Ascending aorta (tissue), 2 donors: ENCODE data around the gene USP5. TPM values are rescaled to one million over a fixed set of nuclear protein-coding genes. Genes with fewer than 3 reads are reported as not detected.
A peak's percentile ranks its signal among the peaks of the same experiment; 100 is the strongest.

ENCODE experiments used
- DNase-seq, 2 donors: peaks; one replicate each; pipeline ENCODE4 v3.0.0-alpha.2; 2019; ENCODE audit warnings: low spot score in 2 of 2
- H3K27ac ChIP-seq, 2 donors: fragments of 200-600 bp; sonication (generic); one replicate each; pipeline ENCODE4 v1.5.1; 2016 to 2017; ENCODE audit warnings: mild to moderate bottlenecking in 1 of 2
- H3K27me3 ChIP-seq: fragments of 200-600 bp; sonication (generic); one replicate; pipeline ENCODE4 v1.5.1; 2017
- H3K36me3 ChIP-seq, 2 donors: fragments of 200-600 bp; sonication (generic); one replicate each; pipeline ENCODE4 v1.5.1; 2016
- H3K4me1 ChIP-seq, 2 donors: fragments of 200-600 bp; sonication (generic); one replicate each; pipeline ENCODE4 v1.5.1; 2016 to 2017; ENCODE audit warnings: mild to moderate bottlenecking in 1 of 2
- H3K4me3 ChIP-seq, 2 donors: fragments of 200-600 bp; sonication (generic); one replicate each; pipeline ENCODE4 v1.5.1; 2016 to 2017; ENCODE audit warnings: mild to moderate bottlenecking in 1 of 2
- H3K9me3 ChIP-seq, 2 donors: fragments of 200-600 bp; sonication (generic); one replicate each; pipeline ENCODE4 v1.5.1; 2016
- intact Hi-C: fragments of 100-400 bp; cut with DNase I; formaldehyde crosslinking; loops from one replicate; pipeline ENCODE4 v1.15.1; 2023
- total RNA-seq: library from RNA; depleted of rRNA; stranded (reverse); fragments of >200 nt; gene quantifications from one replicate; pipeline ENCODE4 v1.1.0, GENCODE V29; 2016
- TF ChIP-seq, protein P1 (sequence below), 3 experiments: fragments of 200-600 bp in 2 of 3; fragments of 450-650 bp in 1 of 3; sonication (generic) in 2 of 3; IDR thresholded peaks; one replicate each; pipeline ENCODE4 v1.5.1; 2016 to 2019; ENCODE audit warnings: antibody characterized with exemption in 3 of 3, mild to moderate bottlenecking in 1 of 3, moderate library complexity in 1 of 3

The USP5 gene
- total RNA-seq, 1 donor from 2014 or later: 46.2 TPM

DNA sequence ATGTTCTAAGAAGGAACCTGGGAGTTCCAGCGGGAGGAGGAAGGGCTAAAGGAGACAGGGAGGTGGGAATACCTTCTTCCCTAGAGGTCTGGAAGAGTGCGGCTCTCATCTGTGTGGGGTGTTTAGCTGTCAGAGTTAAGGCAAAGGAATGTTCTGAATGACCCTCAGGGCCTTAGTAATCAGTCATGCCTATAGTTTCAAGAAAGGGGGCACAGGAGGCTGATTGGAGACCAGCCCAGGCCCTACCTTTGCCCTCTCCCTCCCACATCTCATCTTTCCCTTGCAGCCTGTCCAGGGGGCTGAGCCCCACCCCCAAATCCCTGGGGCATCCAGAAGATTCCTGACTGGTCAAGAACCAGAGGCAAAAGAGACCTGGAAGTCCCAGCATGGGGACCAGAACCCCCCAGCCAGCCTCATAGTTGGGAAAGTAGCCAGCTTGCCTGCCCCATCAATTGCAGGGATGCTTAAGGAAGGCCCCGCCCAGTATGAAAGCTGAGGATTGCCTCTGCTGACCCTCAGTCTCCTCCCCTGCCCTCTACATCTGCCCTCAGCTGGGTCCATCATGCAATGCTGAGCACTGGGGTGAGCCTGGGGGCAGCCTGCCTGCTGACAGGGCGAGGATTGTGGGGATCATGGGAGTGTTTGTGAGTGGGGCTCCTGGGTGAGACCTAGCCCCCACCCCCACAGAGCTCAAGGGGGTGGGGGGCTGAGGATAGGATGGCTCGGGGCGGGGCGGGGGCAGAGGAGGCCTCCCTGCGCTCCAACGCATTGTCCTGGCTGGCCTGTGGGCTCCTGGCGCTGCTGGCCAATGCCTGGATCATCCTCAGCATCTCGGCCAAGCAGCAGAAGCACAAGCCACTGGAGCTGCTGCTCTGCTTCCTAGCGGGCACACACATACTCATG is 28.5 kb upstream of the USP5 start:
- no peak overlapping the region for H3K4me3 ChIP-seq
- TF ChIP-seq, protein P1, sequence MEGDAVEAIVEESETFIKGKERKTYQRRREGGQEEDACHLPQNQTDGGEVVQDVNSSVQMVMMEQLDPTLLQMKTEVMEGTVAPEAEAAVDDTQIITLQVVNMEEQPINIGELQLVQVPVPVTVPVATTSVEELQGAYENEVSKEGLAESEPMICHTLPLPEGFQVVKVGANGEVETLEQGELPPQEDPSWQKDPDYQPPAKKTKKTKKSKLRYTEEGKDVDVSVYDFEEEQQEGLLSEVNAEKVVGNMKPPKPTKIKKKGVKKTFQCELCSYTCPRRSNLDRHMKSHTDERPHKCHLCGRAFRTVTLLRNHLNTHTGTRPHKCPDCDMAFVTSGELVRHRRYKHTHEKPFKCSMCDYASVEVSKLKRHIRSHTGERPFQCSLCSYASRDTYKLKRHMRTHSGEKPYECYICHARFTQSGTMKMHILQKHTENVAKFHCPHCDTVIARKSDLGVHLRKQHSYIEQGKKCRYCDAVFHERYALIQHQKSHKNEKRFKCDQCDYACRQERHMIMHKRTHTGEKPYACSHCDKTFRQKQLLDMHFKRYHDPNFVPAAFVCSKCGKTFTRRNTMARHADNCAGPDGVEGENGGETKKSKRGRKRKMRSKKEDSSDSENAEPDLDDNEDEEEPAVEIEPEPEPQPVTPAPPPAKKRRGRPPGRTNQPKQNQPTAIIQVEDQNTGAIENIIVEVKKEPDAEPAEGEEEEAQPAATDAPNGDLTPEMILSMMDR (IDR thresholded peaks at IDR 0.05): no peak
- H3K27me3 ChIP-seq: peaks cover 7% of the 10 kb centered on the region
- DNase-seq: no peak
- H3K27ac ChIP-seq: no peak overlapping the region
- no peaks in the 10 kb centered on the region for H3K9me3 ChIP-seq
- peaks cover 3 to 23% of the 10 kb centered on the region in 2 donors for H3K4me1 ChIP-seq
- H3K36me3 ChIP-seq: no peaks in the 10 kb centered on the region
- intact Hi-C loops: loop anchor here (2.0 kb wide), 1 partner anchor 45 kb away; no protein-coding TSS in a partner anchor

DNA sequence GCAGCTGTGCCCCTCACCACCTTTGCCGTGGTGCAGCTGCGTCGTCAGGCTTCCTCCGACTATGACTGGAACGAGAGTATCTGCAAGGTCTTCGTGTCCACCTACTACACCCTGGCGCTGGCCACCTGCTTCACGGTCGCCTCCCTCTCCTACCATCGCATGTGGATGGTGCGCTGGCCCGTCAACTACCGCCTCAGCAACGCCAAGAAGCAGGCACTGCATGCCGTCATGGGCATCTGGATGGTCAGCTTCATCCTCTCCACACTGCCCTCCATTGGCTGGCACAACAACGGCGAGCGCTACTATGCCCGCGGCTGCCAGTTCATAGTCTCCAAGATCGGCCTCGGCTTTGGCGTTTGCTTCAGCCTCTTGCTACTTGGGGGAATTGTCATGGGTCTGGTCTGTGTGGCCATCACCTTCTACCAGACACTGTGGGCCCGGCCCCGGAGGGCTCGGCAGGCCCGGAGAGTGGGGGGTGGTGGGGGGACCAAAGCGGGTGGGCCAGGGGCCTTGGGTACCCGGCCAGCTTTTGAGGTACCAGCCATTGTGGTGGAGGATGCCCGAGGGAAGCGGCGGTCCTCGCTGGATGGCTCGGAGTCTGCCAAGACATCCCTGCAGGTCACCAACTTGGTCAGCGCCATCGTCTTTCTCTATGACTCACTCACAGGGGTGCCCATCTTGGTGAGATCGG is 27.7 kb upstream of the USP5 start:
- intact Hi-C loops: loop anchor here (2.0 kb wide), 1 partner anchor 45 kb away; no protein-coding TSS in a partner anchor
- Histone ChIP-seq H3K9me3 (no peaks in the 10 kb centered on the region), H3K36me3 (no peaks in the 10 kb centered on the region), H3K4me3 (no peak overlapping the region), H3K4me1 (peaks cover 3 to 23% of the 10 kb centered on the region in 2 donors), H3K27me3 (peaks cover 7% of the 10 kb centered on the region), H3K27ac (no peak overlapping the region)
- DNase-seq: no peak
- TF ChIP-seq, protein P1 (IDR thresholded peaks at IDR 0.05): no peak

DNA sequence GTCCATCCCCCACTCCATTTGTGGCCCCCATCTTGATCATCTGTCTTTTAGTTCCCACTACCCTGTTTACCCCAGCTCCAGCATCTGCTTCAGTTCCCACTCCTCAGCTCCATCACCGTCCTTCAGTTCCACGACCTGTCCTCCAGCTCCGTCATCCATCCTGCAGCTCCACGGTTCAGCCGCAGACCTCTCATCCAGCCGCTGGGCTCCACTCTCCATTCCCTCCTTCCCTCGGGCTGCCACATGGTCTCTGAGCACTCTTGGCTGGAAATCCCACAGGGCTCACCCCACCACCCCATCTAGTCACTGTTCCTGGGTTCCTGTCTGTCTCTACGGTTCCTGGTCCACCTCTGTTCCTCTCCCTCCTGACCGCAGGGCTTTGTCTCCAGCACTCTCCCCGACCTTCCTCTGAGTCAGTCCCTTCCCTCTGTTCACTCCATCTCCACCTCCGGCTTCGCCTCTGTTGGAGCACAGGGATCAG is 27.0 kb upstream of the USP5 start:
- TF ChIP-seq, protein P1 (IDR thresholded peaks at IDR 0.05): no peak

DNA sequence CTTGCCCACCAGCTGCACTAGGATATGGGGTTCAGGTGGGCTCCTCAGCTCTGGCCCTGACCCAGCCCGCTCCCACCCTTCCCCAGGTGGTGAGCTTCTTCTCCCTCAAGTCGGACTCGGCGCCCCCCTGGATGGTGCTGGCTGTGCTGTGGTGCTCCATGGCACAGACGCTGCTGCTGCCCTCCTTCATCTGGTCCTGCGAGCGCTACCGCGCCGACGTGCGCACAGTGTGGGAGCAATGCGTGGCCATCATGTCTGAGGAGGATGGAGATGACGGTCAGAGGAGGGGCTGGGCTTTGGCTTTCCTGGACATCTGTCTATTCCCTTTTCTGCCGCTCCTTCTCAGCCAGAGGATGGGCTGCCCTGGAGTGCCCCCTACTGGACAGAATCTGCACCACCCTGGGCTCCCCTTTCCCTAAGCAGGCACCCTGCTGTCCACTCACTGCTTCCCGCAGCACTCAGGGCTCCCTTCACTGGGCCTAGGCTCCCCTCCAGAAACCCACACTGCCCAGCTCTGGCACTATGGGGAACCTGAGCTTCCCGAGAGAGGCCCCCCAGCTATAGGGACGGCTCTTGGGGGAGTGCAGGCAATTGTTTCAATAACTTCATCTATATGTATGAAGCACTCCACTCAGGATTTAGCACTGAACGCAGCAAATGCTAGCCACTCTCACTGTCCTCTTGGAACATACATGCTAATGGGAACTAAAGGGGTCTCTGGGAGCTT is 26.4 kb upstream of the USP5 start:
- H3K4me1 ChIP-seq: peaks cover 3 to 23% of the 10 kb centered on the region in 2 donors

More for the DNA sequence above, 27.0 kb upstream of the USP5 start:
- peaks cover 3 to 23% of the 10 kb centered on the region in 2 donors for H3K4me1 ChIP-seq
- H3K9me3 ChIP-seq: no peaks in the 10 kb centered on the region
- no peak for DNase-seq
- H3K4me3 ChIP-seq: peak overlapping the region in 1 of 2 donors; percentile 46
- H3K27ac ChIP-seq: no peak overlapping the region
- intact Hi-C loops: loop anchor here (1.0 to 5.0 kb wide), 5 partner anchors 46 to 218 kb away; partner anchors contain the start of genes CHD4, MLF2 and ZNF384
- H3K27me3 ChIP-seq: peaks cover 7% of the 10 kb centered on the region
- no peaks in the 10 kb centered on the region for H3K36me3 ChIP-seq

More for the DNA sequence above, 26.4 kb upstream of the USP5 start:
- Histone ChIP-seq H3K27me3 (peaks cover 7% of the 10 kb centered on the region), H3K36me3 (no peaks in the 10 kb centered on the region), H3K9me3 (no peaks in the 10 kb centered on the region), H3K27ac (no peak overlapping the region), H3K4me3 (peak overlapping the region in 1 of 2 donors; percentile 46)
- peak; percentile 53 to 93 for DNase-seq
- intact Hi-C loops: loop anchor here (1.0 to 5.0 kb wide), 5 partner anchors 47 to 218 kb away; partner anchors contain the start of genes CHD4, MLF2 and ZNF384
- TF ChIP-seq, protein P1 (IDR thresholded peaks at IDR 0.05): peak; percentile 90 to 93 (median 91)
